ENCODE measurements around the gene MRPL41.
"Not testable (repeated sequence)": the region's sequence is repeated elsewhere in the genome, so short reads cannot be mapped to it uniquely, and the experiment has no call there.

The MRPL41 gene

DNA sequence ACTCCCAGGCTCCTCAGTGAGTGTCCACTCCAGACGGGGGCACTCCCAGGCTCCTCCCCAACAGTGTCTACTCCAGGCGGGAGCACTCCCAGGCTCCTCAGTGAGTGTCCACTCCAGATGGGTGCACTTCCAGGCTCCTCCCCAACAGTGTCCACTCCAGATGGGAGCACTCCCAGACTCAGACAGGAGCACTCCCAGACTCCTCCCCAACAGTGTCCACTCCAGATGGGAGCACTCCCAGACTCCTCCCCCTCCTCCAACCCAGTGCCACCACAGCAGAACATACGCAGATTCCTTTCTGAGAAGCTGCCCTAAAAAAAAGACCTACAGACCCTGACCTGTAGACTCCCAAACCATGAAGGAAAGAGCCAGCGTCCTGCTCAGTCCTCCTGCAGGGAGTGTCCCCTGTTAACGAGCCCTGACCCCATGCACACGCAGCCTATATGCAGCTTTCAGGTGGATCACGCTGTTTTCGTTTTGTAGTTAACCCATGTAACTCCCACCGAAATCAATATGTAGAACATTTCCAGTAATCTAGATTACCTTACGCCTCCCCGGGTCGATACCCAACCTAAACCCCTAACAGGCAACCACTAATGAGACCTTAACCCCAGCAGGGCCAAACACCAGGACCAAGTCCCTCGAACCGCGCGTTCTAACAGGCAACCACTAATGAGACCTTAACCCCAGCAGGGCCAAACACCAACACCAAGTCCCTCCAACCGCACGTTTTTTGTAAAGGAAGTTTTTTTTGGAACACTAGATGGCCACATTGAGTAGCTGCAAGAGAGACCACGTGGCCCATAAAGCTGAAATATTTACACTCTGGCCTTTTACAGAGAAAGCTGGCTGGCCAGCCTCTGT is 17.2 kb upstream of the MRPL41 start:
- TF ChIP-seq ZNF274 (IDR thresholded peaks at IDR 0.05; ENCODE audit: low read depth, low read length): no peak
- H3K4me3 ChIP-seq (ENCODE audit: low read length): no peak overlapping the region

DNA sequence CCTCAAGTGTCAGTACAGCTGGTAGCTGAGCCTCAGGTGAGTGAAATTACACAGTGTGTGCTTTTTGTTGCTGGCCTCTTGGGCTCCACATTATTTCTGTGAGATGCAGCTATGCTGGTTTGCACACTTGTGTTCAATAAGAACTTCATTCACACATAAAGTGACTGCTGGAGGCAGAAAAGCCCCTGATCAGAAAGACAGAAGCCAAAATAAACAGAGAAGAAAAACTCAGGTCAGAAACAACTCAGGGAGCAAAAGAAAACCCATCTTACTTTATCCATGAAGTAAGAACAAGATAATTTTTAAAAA is 16.6 kb upstream of the MRPL41 start:
- no peak for TF ChIP-seq ZNF274 (IDR thresholded peaks at IDR 0.05; ENCODE audit: low read depth, low read length)
- H3K4me3 ChIP-seq (ENCODE audit: low read length): no peak overlapping the region

DNA sequence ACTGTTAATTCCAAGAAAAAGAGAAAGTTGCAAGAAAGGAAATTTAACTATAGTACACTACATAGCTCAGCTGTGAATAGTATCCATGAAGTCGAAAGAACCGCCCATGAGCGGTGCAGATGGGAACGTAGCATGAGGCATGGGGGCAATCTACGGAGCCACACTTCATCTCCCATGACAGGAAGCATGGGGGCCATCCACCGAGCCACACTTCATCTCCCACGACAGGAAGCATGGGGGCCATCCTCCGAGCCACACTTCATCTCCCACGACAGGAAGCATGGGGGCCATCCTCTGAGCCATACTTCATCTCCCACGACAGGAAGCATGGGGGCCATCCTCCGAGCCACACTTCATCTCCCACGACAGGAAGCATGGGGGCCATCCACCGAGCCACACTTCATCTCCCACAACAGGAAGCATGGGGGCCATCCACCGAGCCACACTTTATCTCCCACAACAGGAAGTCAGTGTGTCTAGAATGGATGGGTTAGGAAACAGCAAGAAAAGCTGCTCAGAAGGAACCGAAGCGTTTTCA is 15.0 kb upstream of the MRPL41 start:
- H3K4me3 ChIP-seq (ENCODE audit: low read length): not testable (repeated sequence)

DNA sequence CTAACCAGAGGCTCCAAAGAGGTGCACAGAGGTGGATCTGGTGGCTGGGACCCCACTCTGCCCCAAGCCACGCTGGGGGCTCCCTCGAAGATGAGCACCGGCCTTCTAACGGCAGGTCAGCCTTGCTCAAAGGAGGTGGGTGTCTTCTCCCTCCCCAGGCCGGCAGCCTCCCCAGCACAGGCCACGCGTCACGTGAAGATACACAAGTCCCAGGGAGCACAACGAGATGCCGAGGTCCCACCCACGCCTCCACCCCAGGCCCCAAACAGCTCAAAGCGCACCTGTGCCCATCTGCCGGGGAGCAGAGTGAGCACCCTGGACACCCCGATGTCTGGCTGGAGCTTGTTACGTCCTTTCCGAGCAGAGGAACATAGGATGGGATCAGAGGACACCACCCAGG is 13.6 kb upstream of the MRPL41 start:
- H3K4me3 ChIP-seq (ENCODE audit: low read length): no peak overlapping the region
- no peak for TF ChIP-seq ZNF274 (IDR thresholded peaks at IDR 0.05; ENCODE audit: low read depth, low read length)

DNA sequence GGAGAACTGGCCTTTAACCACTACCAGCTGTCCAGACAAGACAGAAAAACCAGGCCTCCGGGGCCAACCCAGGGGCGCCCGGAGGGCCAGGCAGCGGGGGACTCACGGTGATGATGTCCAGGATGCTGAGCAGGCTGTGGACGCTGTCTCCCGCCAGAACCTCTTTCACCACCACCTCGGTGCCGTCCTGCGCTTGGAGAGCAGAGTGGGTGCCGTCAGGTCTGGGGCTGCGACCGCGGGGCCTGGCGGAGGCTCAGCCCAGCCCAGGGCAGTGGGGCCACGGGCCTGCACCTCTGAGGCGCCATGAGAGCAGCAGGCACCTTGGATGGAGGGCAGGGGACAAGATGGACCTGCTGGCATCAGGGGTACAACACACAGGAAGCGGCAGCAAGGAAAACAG is 11.1 kb upstream of the MRPL41 start:
- no peak for TF ChIP-seq ZNF274 (IDR thresholded peaks at IDR 0.05; ENCODE audit: low read depth, low read length)
- no peak overlapping the region for H3K4me3 ChIP-seq (ENCODE audit: low read length)

DNA sequence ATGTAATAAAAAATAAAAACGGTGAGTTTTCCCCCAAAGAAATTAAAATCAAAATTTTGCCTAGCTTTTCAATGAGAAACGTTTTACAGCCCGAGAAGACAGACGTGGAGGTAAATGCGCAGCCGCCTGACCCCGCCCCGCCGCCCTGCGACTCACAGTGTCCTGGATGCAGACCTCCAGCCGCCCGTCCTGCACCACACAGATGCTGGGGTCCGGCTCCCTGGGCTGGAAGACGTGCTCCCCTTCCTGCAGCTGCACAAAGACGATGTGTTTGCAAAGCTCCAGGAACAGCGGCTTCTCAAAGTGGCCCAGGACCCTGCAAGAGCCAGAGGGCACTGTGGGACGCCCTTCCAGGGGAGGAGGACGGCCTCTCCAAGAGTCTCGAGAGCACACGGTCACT is 9.2 kb upstream of the MRPL41 start:
- TF ChIP-seq ZNF274 (IDR thresholded peaks at IDR 0.05; ENCODE audit: low read depth, low read length): no peak
- H3K4me3 ChIP-seq (ENCODE audit: low read length): no peak overlapping the region

DNA sequence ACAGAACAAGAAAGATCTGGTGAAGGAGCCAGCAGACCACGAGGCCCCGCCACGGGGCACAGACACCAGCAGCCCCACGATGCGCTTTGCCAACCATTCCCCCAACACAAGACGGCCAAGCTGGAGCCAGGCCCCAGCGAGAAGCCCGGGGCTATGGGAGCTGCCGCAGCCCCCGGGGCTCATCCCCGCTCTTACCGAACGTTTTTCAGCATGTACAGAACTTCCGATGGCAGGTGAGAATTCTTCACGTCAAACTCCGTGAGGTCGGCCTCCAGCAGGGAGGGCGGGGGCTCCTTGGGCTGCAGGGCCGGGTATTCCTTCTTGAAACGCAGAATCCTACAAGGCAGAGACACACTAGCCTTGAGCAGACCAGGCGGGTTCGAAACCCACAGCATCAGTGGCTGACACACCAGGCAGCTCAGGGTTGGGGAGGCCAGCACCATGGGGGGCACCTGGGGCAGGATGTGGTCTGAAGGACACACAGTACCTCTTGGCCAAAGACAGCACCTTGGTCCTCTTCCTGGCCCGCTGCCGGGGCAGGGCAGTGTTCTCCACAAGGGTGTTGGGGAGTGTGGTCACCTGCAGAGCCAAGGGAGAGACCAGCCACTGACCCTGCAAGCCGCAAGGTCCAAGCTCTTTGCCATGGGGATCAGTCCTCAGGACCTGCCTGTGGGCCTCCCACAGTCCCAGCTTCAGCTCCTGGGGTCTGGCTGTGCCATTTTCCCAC is 8.3 kb upstream of the MRPL41 start:
- H3K4me3 ChIP-seq (ENCODE audit: low read length): no peak overlapping the region
- TF ChIP-seq ZNF274 (IDR thresholded peaks at IDR 0.05; ENCODE audit: low read depth, low read length): no peak

DNA sequence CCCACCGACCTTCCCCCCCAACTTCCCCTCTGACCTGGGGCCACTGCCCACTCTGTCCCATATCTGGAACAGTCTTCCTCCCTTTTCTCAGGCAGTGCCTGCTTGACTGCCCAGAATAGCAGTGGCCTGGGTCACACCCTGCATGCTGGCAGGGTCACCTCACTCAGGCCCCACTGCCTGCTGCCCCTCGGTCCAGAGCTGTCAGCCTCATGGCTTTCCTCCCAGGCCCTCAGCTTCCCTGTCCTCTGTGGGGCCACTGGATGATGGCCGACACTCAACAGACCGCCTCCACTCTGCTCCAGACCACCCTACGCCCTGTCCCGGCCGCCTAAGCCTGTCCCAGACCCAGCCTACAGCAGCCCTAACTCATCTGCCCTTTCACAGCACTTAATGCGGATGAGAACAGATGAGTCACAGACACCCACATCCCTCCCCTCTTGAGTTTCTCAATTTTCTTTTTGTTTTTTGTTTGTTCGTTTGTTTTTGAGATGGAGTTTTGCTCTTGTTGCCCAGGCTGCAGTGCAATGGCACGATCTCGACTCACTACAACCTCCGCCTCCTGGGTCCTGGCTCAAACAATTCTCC is 7.4 kb upstream of the MRPL41 start:
- no peak for TF ChIP-seq ZNF274 (IDR thresholded peaks at IDR 0.05; ENCODE audit: low read depth, low read length)
- H3K4me3 ChIP-seq (ENCODE audit: low read length): no peak overlapping the region

DNA sequence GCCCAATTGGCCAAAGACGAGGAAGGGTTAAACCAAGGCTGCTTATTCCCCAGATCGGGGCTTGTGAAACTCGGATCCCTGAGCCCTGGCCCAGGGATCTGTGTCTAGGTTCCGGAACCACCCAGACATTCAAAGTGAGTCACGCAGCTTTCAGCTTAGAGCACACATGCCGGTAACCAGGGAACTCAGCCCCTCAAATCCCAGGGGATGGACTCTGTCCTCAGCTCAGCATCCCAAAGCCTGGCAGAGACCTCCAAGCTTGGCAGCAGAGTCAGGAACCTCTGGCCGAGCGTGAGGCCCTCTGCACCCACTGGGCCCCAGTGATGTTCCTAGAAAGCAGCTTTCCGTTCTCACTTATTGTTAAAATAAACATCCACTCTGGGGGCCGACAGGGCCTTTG is 6.6 kb upstream of the MRPL41 start:
- no peak overlapping the region for H3K4me3 ChIP-seq (ENCODE audit: low read length)
- no peak for TF ChIP-seq ZNF274 (IDR thresholded peaks at IDR 0.05; ENCODE audit: low read depth, low read length)

DNA sequence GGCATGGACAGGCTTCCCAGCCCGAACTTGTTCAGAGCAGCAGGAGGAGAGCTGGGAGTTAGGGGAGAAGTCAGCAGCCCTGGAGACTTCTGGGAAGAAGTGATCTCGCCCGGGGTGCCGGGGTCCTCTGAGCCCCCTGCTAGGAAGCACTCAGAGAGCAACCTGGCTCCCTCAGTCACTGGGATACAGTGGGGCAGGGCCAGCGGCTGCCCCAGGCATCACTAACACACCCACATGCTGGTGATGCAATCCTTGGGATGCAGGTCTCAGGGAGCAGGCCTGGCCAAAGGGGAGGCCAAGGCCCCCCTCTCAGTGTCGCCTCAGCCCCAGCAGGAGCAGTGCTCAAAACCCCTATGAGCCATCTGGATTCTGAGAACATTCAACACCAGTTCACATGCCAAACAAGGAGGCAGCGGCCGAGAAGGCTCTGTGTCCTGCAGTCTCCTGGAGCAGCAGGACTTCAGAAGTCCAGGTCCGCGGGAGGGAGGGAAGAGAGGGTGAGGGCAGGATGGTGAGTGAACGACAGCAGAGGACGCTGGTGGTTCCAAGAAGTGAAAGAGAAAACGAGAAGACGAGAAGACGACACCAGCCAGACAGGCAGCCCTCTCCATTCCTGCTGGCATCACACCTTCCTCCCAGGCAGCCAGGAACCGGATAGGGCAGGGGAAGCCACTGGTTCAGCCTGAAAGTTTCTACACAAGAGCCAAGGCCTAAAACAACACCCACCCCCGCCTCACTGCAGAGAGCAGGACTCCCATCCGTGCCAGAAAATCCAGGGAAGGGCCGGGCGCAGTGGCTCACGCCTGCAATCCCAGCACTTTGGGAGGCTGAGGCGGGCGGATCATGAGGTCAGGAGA is 3.8 kb upstream of the MRPL41 start:
- TF ChIP-seq ZNF274 (IDR thresholded peaks at IDR 0.05; ENCODE audit: low read depth, low read length): no peak
- no peak overlapping the region for H3K4me3 ChIP-seq (ENCODE audit: low read length)

DNA sequence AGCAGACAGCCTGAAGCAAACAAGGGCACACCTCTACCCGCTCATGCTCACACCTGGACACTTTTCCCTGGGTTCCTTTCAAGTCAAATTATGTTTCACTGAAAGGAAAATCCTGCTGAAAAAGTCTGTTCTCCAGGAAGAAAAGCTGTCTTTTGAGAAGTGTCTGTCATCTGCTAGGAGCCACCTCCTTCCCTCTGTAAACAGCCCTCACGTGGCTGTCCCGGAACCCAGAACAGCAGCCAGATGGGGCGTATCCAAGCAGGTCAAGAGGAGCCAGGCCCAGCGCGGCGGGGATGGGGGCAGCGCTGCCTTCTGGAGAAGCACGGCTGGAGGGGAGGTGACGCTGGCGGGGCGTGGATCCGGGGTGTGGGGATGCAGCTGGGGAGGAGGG is 1.5 kb upstream of the MRPL41 start, which contains the start of gene PNPLA7:
Gene PNPLA7 (minus strand): TSS at position 172 of the 391 bp plus-strand sequence. CDS start 205 bp downstream, outside the sequence.
- no peak for TF ChIP-seq ZNF274 (IDR thresholded peaks at IDR 0.05; ENCODE audit: low read depth, low read length)

DNA sequence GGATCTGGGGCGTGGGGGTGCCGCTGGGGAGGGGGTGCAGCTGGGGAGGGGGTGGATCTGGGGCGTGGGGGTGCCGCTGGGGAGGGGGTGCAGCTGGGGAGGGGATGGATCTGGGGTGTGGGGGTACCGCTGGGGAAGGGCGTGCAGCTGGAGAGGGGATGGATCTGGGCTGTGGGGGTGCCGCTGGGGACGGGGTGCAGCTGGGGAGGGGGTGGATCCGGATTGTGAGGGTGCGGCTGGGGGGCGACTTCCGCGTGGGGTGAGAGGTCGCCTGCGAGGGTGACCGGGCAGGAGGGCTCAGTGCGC is 768 bp upstream of the MRPL41 start:
- peak overlapping the region; percentile 83 for H3K4me3 ChIP-seq (ENCODE audit: low read length)

More for the DNA sequence above, 1.5 kb upstream of the MRPL41 start, which contains the start of gene PNPLA7:
- H3K4me3 ChIP-seq (ENCODE audit: low read length): peak within 1 kb of the TSS; percentile 83

DNA sequence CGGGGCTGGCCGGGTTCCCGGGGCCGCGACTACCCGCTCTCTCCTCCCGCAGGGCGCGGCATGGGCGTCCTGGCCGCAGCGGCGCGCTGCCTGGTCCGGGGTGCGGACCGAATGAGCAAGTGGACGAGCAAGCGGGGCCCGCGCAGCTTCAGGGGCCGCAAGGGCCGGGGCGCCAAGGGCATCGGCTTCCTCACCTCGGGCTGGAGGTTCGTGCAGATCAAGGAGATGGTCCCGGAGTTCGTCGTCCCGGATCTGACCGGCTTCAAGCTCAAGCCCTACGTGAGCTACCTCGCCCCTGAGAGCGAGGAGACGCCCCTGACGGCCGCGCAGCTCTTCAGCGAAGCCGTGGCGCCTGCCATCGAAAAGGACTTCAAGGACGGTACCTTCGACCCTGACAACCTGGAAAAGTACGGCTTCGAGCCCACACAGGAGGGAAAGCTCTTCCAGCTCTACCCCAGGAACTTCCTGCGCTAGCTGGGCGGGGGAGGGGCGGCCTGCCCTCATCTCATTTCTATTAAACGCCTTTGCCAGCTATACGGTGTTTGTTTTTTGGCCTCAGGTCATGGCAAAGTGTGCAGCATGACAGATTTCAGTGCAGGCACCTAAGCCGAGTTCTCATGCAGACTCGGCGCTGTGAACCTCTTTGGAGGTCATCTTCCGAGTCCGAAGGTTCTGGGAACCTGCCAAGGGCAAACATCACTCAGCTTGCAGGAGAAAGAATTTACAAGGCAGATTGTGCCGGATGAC is 516 bp downstream of the MRPL41 start:
- no peak for TF ChIP-seq ZNF274 (IDR thresholded peaks at IDR 0.05; ENCODE audit: low read depth, low read length)

DNA sequence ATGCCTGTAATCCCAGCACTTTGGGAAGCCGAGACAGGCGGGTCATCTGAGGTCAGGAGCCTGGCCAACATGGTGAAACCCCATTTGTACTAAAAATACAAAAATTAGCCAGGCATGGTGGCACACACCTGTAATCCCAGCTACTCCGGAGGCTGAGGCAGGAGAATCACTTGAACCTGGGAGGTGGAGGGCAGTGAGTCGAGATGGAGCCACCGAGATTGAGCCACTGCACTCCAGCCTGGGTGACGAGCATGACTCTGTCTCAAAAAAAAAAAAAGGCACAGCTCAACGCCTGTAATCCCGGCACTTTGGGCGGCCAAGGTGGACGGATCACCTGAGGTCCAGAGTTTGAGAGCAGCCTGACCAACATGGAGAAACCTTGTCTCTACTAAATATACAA is 2.0 kb downstream of the MRPL41 start:
- H3K4me3 ChIP-seq (ENCODE audit: low read length): not testable (repeated sequence)

More for the DNA sequence above, 516 bp downstream of the MRPL41 start:
- peak overlapping the region; percentile 66 for H3K4me3 ChIP-seq (ENCODE audit: low read length)
